OCI-M2 (cell line): ENCODE data around the gene NRP1.
"Not testable (repeated sequence)": the region's sequence is repeated elsewhere in the genome, so short reads cannot be mapped to it uniquely, and the experiment has no call there.

Experiments
- DNase-seq: peaks from one replicate; lab custom pipeline; 2025; ENCODE audit not compliant: unreplicated experiment; lab: John Stamatoyannopoulos, UW

Gene NRP1

GRCh38 chr10:33240931-33241330 lies 93.5 kb downstream of the NRP1 start:
- DNase-seq = no peak

- DNase-seq = no peak
Measured at GRCh38 chr10:33240258-33240657, 94.2 kb downstream of the NRP1 start.

GRCh38 chr10:33239257-33239656 lies 95.2 kb downstream of the NRP1 start:
- no peak for DNase-seq

GRCh38 chr10:33238643-33239042 lies 95.8 kb downstream of the NRP1 start:
- no peak for DNase-seq

GRCh38 chr10:33237736-33238624 lies 96.5 kb downstream of the NRP1 start:
- DNase-seq = no peak

- no peak for DNase-seq
Measured at GRCh38 chr10:33236916-33237315, 97.6 kb downstream of the NRP1 start.

GRCh38 chr10:33235951-33236350 lies 98.5 kb downstream of the NRP1 start:
- DNase-seq = no peak

- no peak for DNase-seq
Measured at GRCh38 chr10:33235251-33235884, 99.1 kb downstream of the NRP1 start.

GRCh38 chr10:33234831-33235237 lies 99.6 kb downstream of the NRP1 start:
- no peak for DNase-seq

GRCh38 chr10:33233635-33234034 lies 100.8 kb downstream of the NRP1 start:
- no peak for DNase-seq

GRCh38 chr10:33233221-33233620 lies 101.2 kb downstream of the NRP1 start:
- no peak for DNase-seq

- DNase-seq = no peak
Measured at GRCh38 chr10:33231621-33232350, 102.7 kb downstream of the NRP1 start.

GRCh38 chr10:33229949-33230267 lies 104.6 kb downstream of the NRP1 start:
- no peak for DNase-seq

- DNase-seq = no peak
Measured at GRCh38 chr10:33229252-33229948, 105.1 kb downstream of the NRP1 start.

- DNase-seq = no peak
Measured at GRCh38 chr10:33228426-33228825, 106.0 kb downstream of the NRP1 start.

GRCh38 chr10:33227489-33227888 lies 107.0 kb downstream of the NRP1 start:
- DNase-seq = no peak

GRCh38 chr10:33224251-33224965 lies 110.1 kb downstream of the NRP1 start:
- DNase-seq = no peak

GRCh38 chr10:33223326-33224000 lies 111.0 kb downstream of the NRP1 start:
- no peak for DNase-seq

GRCh38 chr10:33222304-33222703 lies 112.2 kb downstream of the NRP1 start:
- DNase-seq = not testable (repeated sequence)

- no peak for DNase-seq
Measured at GRCh38 chr10:33217854-33218253, 116.6 kb downstream of the NRP1 start.
